HepG2 (cell line): ENCODE data around the gene PPAT. TPM values are rescaled to one million over a fixed set of nuclear protein-coding genes. Genes with fewer than 3 reads are reported as not detected.

Experiments
- BCL6 ChIP-seq: IDR thresholded peaks from 2 replicates; pipeline ENCODE4 v1.6.1; 2016; ENCODE audit warnings: missing genetic modification reagents, missing compliant biosample characterization
- MEF2D ChIP-seq: sonication (generic); formaldehyde crosslinking; IDR thresholded peaks from 2 replicates; pipeline ENCODE4 v1.5.1; 2020; ENCODE audit warnings: mild to moderate bottlenecking, missing genetic modification reagents
- SPEN ChIP-seq: sonication (generic); formaldehyde crosslinking; IDR thresholded peaks from 2 replicates; pipeline ENCODE4 v1.5.1; 2020; ENCODE audit warnings: low read depth, mild to moderate bottlenecking, missing genetic modification reagents
- SRF ChIP-seq: IDR thresholded peaks from 2 replicates; pipeline ENCODE4 v1.6.1; 2011; ENCODE audit warnings: mild to moderate bottlenecking, low read depth, low read length, moderate library complexity
- TEF ChIP-seq: sonication (generic); formaldehyde crosslinking; IDR thresholded peaks from 2 replicates; pipeline ENCODE4 v1.5.0; 2020; ENCODE audit warnings: missing genetic modification reagents
- ZFP37 ChIP-seq: sonication (generic); formaldehyde crosslinking; IDR thresholded peaks from 2 replicates; pipeline ENCODE4 v1.4.0; 2020; ENCODE audit warnings: missing genetic modification reagents, borderline replicate concordance
- ZNF367 ChIP-seq: sonication (generic); formaldehyde crosslinking; IDR thresholded peaks from 2 replicates; pipeline ENCODE4 v1.4.0; 2020; ENCODE audit warnings: missing genetic modification reagents, borderline replicate concordance
- ZNF878 ChIP-seq: sonication (generic); formaldehyde crosslinking; IDR thresholded peaks from 2 replicates; pipeline ENCODE4 v1.8.1; 2023; ENCODE audit warnings: mild to moderate bottlenecking, missing genetic modification reagents, moderate library complexity
- polyA plus RNA-seq, 8 experiments: library from polyadenylated mRNA; depleted of rRNA in 3 of 8; stranded (reverse) in 7 of 8; unstranded in 1 of 8; fragments of >200 nt; fragmentation: Illumina TruSeq in 4 of 8; extraction: Trizol in 4 of 8; gene quantifications; 2 replicates each; pipeline versions ENCODE4 v1.2.1 to v1.2.3, GENCODE V29; 2011 to 2016; ENCODE audit warnings: low read depth in 4 of 8, missing spikeins in 1 of 8, mixed read lengths in 1 of 8; ENCODE audit not compliant: insufficient read depth in 1 of 8
- total RNA-seq, 5 experiments: library from RNA; depleted of rRNA; stranded (reverse); fragments of >200 nt; fragmentation: Illumina TruSeq; extraction: Trizol; gene quantifications; 2 replicates each; pipeline ENCODE4 v1.2.3, GENCODE V29; 2016; ENCODE audit warnings: low read depth in 1 of 5
- TF ChIP-seq, protein P1 (sequence below): sonication (generic); formaldehyde crosslinking; IDR thresholded peaks from 2 replicates; pipeline ENCODE4 v1.5.1; 2020; ENCODE audit warnings: mild to moderate bottlenecking, missing genetic modification reagents, borderline replicate concordance
- TF ChIP-seq, protein P2 (sequence below): sonication (generic); formaldehyde crosslinking; IDR thresholded peaks from 2 replicates; pipeline ENCODE4 v1.4.0; 2020; ENCODE audit warnings: missing genetic modification reagents, borderline replicate concordance
- TF ChIP-seq, protein P3 (sequence below): sonication (generic); formaldehyde crosslinking; IDR thresholded peaks from 2 replicates; pipeline ENCODE4 v1.5.0; 2020; ENCODE audit warnings: missing genetic modification reagents

PPAT gene
- total and polyA plus RNA-seq, 2 of the 13 experiments (the other 11 are each of a cell fraction or from before 2014, with no cell fraction given), result 16.9 to 62.6 TPM

- TF ChIP-seq, protein P1, sequence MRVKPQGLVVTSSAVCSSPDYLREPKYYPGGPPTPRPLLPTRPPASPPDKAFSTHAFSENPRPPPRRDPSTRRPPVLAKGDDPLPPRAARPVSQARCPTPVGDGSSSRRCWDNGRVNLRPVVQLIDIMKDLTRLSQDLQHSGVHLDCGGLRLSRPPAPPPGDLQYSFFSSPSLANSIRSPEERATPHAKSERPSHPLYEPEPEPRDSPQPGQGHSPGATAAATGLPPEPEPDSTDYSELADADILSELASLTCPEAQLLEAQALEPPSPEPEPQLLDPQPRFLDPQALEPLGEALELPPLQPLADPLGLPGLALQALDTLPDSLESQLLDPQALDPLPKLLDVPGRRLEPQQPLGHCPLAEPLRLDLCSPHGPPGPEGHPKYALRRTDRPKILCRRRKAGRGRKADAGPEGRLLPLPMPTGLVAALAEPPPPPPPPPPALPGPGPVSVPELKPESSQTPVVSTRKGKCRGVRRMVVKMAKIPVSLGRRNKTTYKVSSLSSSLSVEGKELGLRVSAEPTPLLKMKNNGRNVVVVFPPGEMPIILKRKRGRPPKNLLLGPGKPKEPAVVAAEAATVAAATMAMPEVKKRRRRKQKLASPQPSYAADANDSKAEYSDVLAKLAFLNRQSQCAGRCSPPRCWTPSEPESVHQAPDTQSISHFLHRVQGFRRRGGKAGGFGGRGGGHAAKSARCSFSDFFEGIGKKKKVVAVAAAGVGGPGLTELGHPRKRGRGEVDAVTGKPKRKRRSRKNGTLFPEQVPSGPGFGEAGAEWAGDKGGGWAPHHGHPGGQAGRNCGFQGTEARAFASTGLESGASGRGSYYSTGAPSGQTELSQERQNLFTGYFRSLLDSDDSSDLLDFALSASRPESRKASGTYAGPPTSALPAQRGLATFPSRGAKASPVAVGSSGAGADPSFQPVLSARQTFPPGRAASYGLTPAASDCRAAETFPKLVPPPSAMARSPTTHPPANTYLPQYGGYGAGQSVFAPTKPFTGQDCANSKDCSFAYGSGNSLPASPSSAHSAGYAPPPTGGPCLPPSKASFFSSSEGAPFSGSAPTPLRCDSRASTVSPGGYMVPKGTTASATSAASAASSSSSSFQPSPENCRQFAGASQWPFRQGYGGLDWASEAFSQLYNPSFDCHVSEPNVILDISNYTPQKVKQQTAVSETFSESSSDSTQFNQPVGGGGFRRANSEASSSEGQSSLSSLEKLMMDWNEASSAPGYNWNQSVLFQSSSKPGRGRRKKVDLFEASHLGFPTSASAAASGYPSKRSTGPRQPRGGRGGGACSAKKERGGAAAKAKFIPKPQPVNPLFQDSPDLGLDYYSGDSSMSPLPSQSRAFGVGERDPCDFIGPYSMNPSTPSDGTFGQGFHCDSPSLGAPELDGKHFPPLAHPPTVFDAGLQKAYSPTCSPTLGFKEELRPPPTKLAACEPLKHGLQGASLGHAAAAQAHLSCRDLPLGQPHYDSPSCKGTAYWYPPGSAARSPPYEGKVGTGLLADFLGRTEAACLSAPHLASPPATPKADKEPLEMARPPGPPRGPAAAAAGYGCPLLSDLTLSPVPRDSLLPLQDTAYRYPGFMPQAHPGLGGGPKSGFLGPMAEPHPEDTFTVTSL (CRISPR knock-in tag), result no peak
- TF ChIP-seq ZNF367 (CRISPR knock-in tag) (no peak), BCL6 (CRISPR knock-in tag) (no peak), ZNF878 (CRISPR knock-in tag) (no peak), ZFP37 (CRISPR knock-in tag) (no peak), MEF2D (CRISPR knock-in tag) (no peak), SRF (no peak), TEF (CRISPR knock-in tag) (no peak), SPEN (no peak)
- TF ChIP-seq, protein P2, sequence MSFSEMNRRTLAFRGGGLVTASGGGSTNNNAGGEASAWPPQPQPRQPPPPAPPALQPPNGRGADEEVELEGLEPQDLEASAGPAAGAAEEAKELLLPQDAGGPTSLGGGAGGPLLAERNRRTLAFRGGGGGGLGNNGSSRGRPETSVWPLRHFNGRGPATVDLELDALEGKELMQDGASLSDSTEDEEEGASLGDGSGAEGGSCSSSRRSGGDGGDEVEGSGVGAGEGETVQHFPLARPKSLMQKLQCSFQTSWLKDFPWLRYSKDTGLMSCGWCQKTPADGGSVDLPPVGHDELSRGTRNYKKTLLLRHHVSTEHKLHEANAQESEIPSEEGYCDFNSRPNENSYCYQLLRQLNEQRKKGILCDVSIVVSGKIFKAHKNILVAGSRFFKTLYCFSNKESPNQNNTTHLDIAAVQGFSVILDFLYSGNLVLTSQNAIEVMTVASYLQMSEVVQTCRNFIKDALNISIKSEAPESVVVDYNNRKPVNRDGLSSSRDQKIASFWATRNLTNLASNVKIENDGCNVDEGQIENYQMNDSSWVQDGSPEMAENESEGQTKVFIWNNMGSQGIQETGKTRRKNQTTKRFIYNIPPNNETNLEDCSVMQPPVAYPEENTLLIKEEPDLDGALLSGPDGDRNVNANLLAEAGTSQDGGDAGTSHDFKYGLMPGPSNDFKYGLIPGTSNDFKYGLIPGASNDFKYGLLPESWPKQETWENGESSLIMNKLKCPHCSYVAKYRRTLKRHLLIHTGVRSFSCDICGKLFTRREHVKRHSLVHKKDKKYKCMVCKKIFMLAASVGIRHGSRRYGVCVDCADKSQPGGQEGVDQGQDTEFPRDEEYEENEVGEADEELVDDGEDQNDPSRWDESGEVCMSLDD, result no peak
- TF ChIP-seq, protein P3, sequence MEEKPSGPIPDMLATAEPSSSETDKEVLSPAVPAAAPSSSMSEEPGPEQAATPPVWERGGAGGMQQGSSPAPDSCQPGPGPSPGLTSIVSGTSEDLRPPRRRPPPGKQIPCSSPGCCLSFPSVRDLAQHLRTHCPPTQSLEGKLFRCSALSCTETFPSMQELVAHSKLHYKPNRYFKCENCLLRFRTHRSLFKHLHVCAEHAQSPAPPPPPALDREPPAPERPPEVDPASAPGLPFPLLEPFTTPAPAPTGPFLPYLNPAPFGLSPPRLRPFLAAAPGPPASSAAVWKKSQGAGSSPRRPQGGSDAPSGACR (CRISPR knock-in tag), result no peak
These were observed 19.1 kb downstream of the PPAT start (continued) for GRCh38 chr4:56416349-56416748.
